GM18861 (cell line): ENCODE measurements around the gene PLXNA4.

Source experiments
- ATAC-seq: cut with Tn5 transposase; IDR thresholded peaks from one replicate; pipeline ENCODE4 v1.9.1; 2021; ENCODE audit not compliant: unreplicated experiment

PLXNA4 gene

DNA sequence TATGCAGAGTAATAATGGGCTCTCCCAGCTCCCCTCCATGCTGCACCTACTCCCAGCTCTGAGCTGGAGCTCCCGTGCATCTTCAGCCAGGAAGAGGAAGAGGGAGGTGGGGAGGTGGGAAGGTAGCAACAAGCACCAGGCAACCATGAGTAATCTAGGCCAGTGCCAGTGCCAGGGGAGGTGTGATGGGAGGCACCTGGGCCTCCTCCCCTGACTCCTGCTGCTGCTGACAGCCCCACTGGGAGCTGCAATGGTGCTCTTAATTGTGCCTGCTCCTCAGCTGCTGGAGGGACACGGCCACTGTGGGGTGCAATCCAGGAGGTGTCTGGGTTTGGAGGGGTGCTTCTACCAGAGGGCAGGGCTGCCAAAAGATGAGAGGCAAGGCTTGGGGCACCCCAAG lies 243.0 kb downstream of the PLXNA4 start:
- ATAC-seq: no peak

DNA sequence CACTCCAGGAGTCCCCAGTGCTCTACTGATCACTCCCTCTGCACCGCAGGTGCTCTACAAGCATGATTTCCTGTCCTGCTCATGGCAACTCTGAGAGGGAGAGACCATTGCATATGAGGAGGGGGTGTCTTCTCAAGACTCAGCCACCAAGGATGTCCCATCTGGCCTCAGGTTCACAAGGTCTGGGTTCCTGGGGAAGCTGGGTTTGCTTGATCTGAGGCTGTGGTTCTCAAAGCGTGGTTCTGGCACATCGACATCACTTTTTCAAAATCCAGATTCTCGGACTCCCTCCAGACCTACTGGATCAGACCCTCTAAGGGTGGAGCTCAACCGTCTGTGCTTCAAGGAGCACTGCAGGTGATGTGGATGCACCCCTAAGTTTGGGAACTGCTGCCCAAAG lies 247.5 kb downstream of the PLXNA4 start:
- no peak for ATAC-seq

DNA sequence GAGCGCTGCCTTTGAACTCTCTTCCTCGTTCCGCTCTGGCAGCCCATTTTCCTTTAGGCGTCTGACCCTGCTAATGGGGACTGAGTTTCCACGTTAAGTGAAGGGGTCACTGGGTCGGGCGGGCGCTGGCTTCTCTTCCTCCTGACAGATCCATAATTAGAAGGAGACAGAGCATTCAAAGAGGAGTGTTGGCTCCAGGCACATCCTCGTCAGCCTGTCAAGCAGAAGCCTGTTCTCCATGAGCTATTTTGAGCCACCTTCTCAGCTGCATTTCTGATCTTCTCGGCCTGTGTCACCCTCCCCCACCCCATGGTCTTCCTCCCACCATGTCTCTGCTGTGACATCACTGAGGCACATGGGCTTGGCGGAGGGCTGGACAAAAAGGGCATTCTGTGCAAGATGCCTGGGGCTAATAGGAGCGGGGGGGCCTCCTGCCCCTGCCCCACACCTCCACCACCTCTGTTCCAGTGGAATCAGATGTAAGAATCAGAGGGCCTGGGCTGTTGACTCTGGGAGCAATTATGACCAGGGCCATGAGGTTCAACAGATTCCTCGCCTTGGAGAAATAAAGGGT lies 248.1 kb downstream of the PLXNA4 start:
- ATAC-seq: no peak

DNA sequence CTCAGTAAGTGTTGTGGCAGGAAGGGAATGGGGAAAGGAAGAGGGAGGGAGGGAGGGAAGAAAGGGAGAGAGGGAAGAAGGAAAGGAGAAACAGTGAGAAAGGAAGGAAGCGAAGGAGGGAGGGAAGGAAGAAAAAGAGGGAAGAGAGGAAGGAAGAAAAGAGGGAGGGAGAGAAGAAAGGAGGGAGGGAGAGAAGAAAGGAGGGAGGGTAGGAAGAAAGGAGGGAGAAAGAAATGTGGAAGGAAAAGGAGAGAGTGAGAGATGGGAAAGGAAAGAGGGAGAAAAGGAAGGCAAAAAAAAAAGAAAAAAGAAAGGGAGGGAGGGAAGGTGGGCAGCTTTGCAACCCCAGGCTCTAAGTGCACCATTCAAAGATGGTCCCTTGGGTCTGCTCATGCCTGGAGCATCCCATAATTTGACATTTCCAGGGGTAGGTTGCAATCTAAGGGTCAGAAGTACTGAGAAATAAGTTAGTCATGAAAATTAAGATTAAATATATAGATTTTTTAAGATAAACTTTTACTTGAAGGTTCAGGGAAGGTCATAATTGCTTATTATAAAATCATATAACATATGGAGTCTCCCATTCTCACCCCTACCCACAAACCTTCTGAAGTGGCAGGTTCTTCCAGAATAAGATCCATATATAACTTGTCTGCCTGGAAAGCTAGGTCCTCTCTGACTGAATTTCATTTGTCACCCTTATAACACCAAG lies 249.2 kb downstream of the PLXNA4 start:
- no peak for ATAC-seq

DNA sequence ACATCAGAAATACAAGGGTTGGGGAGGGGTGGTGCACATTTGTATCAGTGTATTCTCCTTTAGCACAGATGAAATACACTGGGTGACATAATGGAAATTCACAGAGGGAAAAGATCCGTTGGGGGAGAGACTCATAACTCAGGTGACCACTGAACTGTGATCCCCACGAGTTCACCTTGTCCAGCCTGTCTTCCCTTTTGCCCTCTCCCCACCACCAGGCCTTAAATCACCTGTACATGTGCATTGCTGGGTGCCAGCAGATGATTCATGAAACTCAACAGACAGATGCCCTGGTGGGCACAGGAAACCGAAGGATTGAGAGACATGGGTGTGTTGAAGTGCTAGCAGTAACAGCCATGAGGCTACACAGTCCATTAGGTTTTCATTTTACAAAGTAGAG lies 253.3 kb downstream of the PLXNA4 start:
- ATAC-seq: no peak

DNA sequence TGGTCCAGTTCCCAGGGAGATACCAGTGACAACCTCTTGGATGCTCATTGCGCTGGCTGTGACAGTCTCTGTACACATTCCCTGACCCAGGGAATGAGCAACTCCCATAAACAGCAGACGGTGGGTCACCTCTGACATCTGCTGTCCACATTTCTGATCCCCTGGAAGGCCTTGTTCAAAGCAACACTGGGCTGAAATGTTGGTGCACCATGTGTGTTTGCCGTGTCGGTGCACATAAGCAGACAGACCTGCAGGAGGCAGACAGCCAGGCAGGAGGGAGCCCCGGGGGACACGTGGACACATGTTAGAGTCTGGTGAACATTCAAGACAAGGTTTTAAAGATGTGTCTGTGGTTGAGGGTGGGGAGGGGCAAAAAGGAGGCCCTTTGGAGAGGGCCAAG lies 254.9 kb downstream of the PLXNA4 start:
- ATAC-seq: no peak

DNA sequence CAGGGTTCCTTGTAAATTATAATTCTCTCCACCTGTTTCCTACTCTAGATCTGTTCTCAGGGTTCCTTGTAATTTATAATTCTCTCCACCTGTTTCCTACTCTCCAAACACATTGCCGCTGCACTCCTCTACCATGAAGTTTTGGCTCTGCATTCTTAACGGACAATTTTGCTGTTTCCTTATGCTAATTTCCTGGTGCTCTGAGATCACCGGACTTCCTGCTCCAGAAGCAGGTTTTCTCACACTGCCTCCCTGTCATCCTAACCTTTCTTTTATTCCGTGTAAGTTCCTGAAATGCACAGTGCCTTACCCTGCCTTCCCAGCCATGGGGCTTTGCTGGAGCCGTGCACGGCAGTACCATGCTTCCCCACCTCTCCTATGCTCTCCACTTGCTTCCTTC lies 256.8 kb downstream of the PLXNA4 start:
- ATAC-seq: no peak

DNA sequence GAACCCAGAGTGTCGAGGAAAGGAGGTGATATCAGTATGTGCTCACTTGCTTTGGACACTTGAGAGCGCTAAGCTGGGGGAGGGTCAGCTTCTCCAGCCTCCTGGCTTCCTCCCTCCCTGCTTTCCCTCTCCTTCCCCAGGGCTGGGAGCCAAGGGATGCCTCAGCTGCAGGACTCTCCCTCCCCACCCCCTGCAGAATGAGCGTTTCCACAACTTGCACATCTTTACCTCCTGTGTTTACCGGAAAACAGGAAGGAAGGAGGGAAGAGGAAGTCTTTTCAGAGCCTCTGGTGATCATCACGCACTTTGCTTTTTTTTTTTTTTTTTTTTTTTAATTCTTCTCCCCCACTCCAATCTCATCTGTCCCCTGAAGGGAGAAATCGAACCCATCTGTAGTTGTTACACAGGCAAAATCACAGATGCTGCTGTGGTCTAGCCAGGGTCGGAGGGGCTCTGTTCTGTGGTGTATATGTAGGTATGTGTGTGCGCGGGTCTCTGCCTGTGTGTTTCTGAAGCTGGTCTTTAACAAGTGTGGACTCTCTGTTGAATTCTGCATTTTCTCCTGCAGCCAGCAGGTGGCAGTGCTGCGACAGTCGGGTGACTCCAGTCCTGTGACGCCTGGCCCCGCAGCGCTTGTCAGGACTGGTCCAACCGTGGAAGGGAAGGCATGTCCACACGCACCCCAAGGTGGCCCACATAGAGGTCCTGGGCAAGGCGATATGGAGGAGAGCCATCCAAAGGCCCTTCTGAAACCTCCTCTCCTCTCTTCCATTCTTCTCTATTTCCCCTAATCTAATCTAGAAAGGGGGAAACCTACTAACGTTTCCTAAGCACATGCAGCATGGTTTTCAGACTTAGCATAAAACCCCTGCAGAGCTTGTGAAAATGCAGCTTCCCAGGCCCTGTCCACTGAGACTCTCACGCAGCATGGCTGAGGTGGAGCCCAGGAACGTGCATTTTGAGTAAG lies 257.6 kb downstream of the PLXNA4 start:
- ATAC-seq: peak; percentile 92

DNA sequence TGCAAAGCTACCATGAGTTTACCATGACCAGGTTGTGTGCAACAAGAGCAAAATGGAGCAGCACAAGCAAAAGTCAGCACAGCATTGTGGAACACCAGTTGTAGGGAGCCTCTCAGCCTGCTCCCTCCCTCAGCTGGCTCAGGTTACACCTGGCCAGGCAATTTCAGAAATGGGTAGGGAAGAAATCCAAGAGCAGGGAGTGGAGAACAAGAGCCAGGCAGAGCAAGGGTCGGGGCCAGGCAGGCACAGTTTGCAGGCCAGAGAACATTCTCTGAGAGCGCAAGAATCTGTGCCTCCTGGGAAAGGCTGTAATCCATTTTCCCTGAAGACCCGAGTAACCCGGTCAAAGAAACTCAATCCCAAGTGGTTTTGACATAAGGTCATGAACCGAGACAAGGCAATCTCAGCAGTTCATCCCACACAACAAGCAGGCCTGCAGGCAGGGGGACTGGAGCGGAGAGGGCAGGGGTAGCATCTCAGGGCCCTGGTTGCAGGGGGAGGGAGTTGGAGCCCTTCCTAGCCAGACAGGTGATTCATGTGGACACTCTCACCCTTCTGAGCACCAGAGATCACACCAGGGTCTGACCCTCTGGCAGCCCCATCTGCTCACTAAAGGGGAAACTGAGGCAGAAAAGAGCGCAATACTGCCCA lies 258.4 kb downstream of the PLXNA4 start:
- no peak for ATAC-seq

DNA sequence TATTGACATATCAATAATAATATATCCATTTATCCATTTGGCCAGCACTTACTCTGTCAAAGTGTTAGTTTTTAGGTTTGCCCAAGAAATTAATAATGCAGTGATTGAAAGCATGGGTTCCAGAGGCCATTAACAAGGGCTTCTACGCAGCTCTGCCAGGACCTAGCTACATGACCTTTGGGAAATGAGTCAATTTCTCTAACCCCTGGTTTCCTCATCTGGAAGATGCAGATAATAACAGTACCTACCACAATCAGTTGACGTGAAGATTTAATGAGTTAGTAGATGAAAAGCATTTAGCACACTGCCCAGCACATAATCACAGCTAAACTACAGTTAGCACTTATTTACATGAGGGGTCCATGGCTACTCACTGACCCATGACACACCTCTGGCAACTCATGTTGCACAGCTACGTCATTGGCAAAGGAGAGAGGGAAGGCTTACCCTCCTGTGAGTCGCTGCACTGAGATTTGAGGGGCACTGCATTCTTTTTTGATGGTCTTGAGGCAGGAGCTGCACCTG lies 263.7 kb downstream of the PLXNA4 start:
- ATAC-seq: no peak

DNA sequence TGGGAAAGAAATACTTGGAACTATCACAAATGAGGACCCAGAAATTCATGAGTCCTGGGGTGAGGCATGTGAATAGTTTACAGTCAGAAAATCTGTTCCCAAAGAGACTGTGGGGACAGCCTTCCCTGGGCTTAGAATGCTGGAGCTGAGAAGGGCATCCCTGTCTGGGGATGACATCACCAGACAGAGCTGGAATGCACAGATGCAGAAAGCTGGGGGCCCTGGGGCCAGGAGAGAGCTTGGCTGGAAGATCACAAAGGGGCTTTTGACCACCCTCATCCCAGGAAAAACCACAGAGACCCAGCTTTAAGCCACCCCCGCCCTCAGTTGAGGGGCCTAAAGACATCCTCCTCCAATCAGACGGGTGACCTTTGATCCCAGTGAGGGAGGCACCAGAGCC lies 264.5 kb downstream of the PLXNA4 start:
- ATAC-seq: no peak

DNA sequence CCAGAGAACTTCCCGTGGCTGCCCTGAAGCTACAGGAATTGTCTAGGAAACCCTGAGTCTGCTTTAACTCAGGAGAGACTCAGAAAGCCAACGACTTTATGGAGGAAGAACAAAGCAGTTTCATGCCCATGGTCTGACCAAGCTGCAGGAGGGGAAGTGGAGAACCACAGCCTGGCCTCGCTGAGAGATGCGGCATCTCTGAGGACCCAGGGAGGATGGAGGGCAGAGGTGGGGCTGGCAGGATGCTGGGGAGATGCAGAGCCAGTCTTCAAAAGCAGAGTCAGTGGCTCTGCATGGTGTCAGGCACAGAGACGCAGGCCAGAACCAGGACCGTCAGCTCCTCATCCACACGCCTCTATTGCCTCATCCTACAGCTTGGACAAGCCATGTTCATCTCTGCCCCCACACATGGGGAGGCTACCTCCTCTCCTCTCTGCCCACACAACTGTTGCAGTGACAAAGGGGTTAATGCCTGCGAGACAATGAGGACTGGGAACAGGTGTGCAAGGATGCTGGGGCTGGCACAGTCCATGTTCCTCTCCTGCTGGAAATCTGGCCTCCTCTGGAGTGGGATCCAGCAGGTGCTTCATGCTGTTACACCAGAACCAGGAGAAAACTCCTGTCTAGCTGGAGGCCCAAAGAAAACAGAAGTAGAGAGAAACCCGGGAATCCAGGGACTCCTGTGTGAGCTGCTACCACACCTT lies 267.0 kb downstream of the PLXNA4 start:
- ATAC-seq: no peak

DNA sequence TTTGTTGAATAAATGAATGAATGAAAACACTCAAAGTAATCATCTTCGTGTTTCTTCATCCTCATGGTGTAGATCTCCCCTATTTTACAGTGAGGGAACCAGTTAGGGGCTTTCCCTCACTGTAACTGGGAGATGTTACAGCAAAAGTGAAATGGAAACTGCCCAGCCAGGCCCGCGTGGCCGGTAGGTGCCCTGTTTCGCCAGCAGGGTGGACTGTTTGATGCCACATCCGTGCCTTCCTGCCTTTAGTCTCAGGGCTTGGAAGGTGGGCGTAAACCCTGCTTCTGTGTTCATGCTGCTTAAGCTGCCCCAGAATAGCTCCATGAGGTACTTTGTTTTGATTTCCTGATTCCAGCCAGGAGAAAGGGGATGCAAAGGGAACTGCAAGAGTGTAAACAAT lies 268.8 kb downstream of the PLXNA4 start:
- no peak for ATAC-seq

DNA sequence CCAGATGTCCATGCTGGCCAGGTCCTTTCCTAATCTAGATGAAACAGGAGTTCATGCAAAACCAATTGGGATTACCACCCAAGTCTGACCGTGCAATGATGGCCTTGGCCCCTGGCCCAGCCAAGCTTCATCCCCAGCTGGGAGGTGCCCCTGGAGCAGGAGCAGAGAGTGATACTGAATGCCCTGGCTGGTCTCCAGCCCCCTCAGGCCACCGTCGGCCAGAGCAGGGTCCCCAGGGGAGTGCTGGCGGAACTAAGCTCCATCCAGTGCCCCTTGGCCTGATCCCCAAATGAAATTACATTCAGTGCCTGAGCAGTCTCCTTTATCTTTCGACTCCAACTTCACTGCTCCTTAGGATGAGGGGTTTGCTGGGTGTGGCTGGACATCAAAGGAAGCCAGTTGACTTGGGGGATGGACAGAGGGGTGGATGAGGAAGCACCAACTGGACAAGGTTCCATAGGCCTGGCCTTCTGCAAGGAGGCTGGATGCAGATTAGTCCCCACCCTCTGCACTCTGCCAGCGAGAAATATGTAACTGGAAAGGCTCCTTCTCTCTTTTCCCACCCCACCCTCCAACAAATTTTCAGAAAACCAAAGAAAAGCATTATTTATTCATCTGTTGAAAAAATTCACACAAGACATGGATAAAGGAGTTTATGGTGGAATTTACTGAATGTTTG lies 275.5 kb downstream of the PLXNA4 start:
- no peak for ATAC-seq

DNA sequence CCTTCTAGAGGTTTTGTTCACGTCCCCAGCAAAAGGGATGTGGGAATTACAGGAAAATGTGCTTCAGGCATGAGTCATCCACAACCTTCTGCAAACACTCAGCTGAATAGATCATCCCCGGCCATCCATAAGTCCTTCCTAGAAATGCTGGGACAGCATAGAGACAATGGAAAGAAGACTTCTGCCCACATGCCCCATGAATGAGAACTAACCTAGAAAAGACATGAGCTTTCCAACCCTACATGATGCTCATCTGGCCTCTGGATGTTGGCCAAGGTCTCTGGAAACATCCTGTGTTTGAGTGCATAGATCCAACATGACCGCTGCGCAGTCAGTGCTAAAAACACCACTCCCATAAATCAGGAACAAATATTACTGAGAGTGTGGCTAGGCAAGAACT lies 277.5 kb downstream of the PLXNA4 start:
- no peak for ATAC-seq

DNA sequence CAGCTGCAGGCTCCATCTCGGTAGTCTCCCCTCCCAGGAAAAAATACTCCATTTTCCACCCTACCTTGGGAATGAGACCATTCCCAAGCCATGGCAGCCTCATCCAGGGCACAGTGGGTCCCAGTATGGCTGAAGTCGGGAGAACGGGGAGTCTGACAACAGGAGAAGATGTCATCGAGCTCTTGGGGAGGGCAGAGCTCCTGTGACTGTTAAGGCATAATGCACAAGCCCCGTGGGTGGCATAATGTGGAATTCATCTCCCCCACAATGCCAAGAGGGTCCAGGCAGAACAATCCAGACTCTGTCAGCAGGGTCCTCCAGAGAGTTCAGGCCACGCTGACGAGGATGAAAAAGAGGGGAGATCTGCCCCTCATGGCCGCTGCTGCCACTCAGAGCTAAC lies 279.4 kb downstream of the PLXNA4 start:
- no peak for ATAC-seq

DNA sequence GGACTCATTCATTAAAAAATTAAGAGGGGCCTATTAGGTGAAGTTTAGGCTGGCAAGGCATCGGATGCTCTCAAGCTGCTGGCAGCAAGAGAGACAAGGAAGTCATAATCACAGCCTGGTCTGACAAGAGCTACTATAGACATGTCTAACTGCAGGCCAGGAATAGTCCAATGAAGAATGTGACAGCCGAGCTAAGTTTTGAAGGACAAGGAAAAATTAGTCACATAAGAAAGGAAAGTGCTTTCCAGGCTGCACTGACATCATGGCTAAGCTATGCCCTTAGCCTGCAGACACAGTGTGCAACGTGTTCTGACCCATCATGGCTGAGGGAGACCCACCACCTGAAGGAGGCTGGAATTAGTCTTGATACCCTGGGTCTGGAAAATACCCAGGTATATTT lies 281.1 kb downstream of the PLXNA4 start:
- ATAC-seq: no peak

DNA sequence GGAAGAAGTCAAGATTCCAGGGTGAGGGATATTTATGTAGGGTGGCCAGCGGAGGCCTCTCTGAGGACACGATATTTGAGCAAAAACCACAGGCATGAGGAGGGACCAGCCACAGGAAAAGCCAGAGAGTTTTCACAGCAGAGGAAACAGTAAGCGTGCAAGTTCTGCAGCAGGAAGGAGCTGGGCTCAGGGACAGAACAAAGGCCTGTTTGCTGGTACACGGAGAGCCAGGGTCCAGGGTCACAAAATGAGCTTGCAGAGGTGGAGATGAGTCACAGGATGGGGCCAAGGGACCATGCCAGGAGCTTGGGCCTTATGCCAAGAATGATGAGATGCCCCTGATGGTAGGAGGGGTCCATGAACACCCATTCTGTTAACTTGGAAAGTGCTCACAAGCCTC lies 283.5 kb downstream of the PLXNA4 start:
- ATAC-seq: no peak

DNA sequence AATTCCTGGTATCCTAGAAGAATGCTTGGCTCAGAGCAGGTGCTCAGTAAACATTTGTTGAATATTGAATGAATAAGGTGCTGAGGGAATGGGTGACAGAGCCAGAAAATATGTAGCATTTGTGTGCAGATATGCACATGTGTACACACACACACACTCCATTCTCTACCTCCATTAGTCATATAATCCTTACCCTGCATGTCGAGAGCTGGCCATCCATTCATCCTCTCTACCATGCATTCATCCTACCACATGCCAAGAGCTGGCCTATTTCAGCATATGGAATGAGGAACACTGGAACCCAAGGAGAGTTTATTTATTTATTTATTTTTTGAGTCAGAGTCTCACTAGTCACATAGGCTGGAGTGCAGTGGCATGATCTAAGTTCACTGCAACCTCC lies 284.8 kb downstream of the PLXNA4 start:
- ATAC-seq: no peak

DNA sequence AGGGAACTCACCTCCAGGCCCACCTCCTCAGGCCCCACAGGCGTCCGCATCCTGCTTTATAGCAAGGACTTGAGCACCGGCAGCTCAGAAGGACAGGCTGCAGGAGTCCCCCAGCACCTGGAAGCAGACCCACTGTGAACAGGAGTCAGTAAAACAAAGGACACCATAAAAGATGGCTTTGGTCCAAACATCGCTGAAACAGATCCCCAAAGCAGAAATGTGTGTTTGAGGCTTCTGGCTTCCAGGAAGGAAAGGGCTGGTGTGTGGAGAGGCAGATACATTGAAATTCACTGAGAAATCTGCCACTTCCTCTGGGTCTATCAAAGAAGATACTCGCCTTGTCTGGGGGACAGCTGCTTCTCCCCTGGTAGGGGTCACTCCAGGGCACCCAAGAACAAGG lies 286.2 kb downstream of the PLXNA4 start:
- no peak for ATAC-seq
